ENCODE results near the gene EPS8. TPM values are rescaled to one million over a fixed set of nuclear protein-coding genes. Genes with fewer than 3 reads are reported as not detected.

EPS8 gene
- total RNA-seq, 2 experiments from 2014 or later: 1.5 to 2.0 TPM

GRCh38 chr12:15650399-15651128, 138.6 kb downstream of the EPS8 start:
- ChIA-PET POLR2A (no interaction called here), CTCF (no interaction called here)
- DNase-seq (no peak), ATAC-seq (no peak)
- no peaks in the 10 kb centered on the region for H3K27me3 Mint-ChIP-seq
- intact Hi-C loops (cut with DNase I, micrococcal nuclease): no loop called here
- H3K4me3 Mint-ChIP-seq: no peak overlapping the region
- H3K36me3 Mint-ChIP-seq (ENCODE audit: low read depth): no peaks in the 10 kb centered on the region
- no peaks in the 10 kb centered on the region for H3K4me1 Mint-ChIP-seq
- no peaks in the 10 kb centered on the region for H3K9me3 Mint-ChIP-seq (ENCODE audit: low read depth)
- no peak overlapping the region for H3K27ac Mint-ChIP-seq

GRCh38 chr12:15649347-15649746, 139.8 kb downstream of the EPS8 start:
- H3K36me3 Mint-ChIP-seq (ENCODE audit: low read depth): no peaks in the 10 kb centered on the region

GRCh38 chr12:15648558-15648957, 140.6 kb downstream of the EPS8 start:
- peak; percentile 44 for ATAC-seq
- DNase-seq: no peak
- intact Hi-C loops (cut with DNase I, micrococcal nuclease): no loop called here

More at GRCh38 chr12:15649347-15649746, 139.8 kb downstream of the EPS8 start:
- no peaks in the 10 kb centered on the region for H3K4me1 Mint-ChIP-seq
- no peak overlapping the region for H3K4me3 Mint-ChIP-seq
- ATAC-seq: no peak
- intact Hi-C loops (cut with DNase I, micrococcal nuclease): no loop called here
- no peaks in the 10 kb centered on the region for H3K9me3 Mint-ChIP-seq (ENCODE audit: low read depth)
- ChIA-PET CTCF (no interaction called here), POLR2A (no interaction called here)
- no peaks in the 10 kb centered on the region for H3K27me3 Mint-ChIP-seq
- DNase-seq: no peak
- H3K27ac Mint-ChIP-seq: no peak overlapping the region

GRCh38 chr12:15646581-15646980, 142.6 kb downstream of the EPS8 start:
- Mint-ChIP-seq H3K27me3 (no peaks in the 10 kb centered on the region), H3K36me3 (ENCODE audit: low read depth) (no peaks in the 10 kb centered on the region), H3K9me3 (ENCODE audit: low read depth) (no peaks in the 10 kb centered on the region), H3K4me3 (no peak overlapping the region), H3K27ac (no peak overlapping the region), H3K4me1 (no peaks in the 10 kb centered on the region)
- ChIA-PET POLR2A (no interaction called here), CTCF (no interaction called here)
- intact Hi-C loops (cut with DNase I, micrococcal nuclease): no loop called here
- no peak for DNase-seq
- ATAC-seq: no peak

More at GRCh38 chr12:15648558-15648957, 140.6 kb downstream of the EPS8 start:
- H3K27ac Mint-ChIP-seq: no peak overlapping the region
- POLR2A ChIA-PET: no interaction called here
- H3K9me3 Mint-ChIP-seq (ENCODE audit: low read depth): no peaks in the 10 kb centered on the region
- H3K4me1 Mint-ChIP-seq: no peaks in the 10 kb centered on the region
- CTCF ChIA-PET: interaction anchor here (0.7 kb wide), 2 partner anchors 26 to 64 kb away, joined by 3 read pairs; no protein-coding TSS in a partner anchor
- no peaks in the 10 kb centered on the region for H3K27me3 Mint-ChIP-seq
- H3K36me3 Mint-ChIP-seq (ENCODE audit: low read depth): no peaks in the 10 kb centered on the region
- H3K4me3 Mint-ChIP-seq: no peak overlapping the region

GRCh38 chr12:15644700-15645099, 144.5 kb downstream of the EPS8 start:
- Mint-ChIP-seq H3K36me3 (ENCODE audit: low read depth) (no peaks in the 10 kb centered on the region), H3K4me1 (no peaks in the 10 kb centered on the region), H3K27me3 (no peaks in the 10 kb centered on the region), H3K4me3 (no peak overlapping the region), H3K9me3 (ENCODE audit: low read depth) (no peaks in the 10 kb centered on the region), H3K27ac (no peak overlapping the region)
- DNase-seq: no peak
- intact Hi-C loops (cut with DNase I, micrococcal nuclease): no loop called here
- ChIA-PET CTCF (interaction anchor here (1.7 kb wide), 1 partner anchor 11 kb away, joined by 6 read pairs; no protein-coding TSS in a partner anchor), POLR2A (no interaction called here)
- ATAC-seq: no peak

GRCh38 chr12:15638231-15638630, 151.0 kb downstream of the EPS8 start:
- Mint-ChIP-seq H3K36me3 (ENCODE audit: low read depth) (no peaks in the 10 kb centered on the region), H3K27me3 (peaks cover 1% of the 10 kb centered on the region), H3K27ac (no peak overlapping the region), H3K9me3 (ENCODE audit: low read depth) (no peaks in the 10 kb centered on the region), H3K4me3 (no peak overlapping the region), H3K4me1 (no peaks in the 10 kb centered on the region)
- DNase-seq (no peak), ATAC-seq (no peak)
- intact Hi-C loops (cut with DNase I, micrococcal nuclease): no loop called here
- ChIA-PET POLR2A (no interaction called here), CTCF (interaction anchor here (0.7 kb wide), 1 partner anchor 915 kb away, joined by 3 read pairs; no protein-coding TSS in a partner anchor)

GRCh38 chr12:15636060-15636890, 152.9 kb downstream of the EPS8 start:
- Mint-ChIP-seq H3K9me3 (ENCODE audit: low read depth) (no peaks in the 10 kb centered on the region), H3K36me3 (ENCODE audit: low read depth) (no peaks in the 10 kb centered on the region), H3K4me1 (no peaks in the 10 kb centered on the region), H3K4me3 (no peak overlapping the region), H3K27me3 (peaks cover 1% of the 10 kb centered on the region), H3K27ac (no peak overlapping the region)
- ChIA-PET POLR2A (no interaction called here), CTCF (no interaction called here)
- ATAC-seq (no peak), DNase-seq (no peak)
- intact Hi-C loops (cut with DNase I, micrococcal nuclease): no loop called here

GRCh38 chr12:15634010-15634683, 155.0 kb downstream of the EPS8 start:
- POLR2A ChIA-PET: no interaction called here
- ATAC-seq (no peak), DNase-seq (no peak)
- CTCF ChIA-PET: interaction anchor here (0.7 to 1.7 kb wide), 2 partner anchors 11 to 224 kb away, joined by 3 to 6 read pairs; no protein-coding TSS in a partner anchor
- no peaks in the 10 kb centered on the region for H3K4me1 Mint-ChIP-seq
- no peak overlapping the region for H3K4me3 Mint-ChIP-seq
- intact Hi-C loops (cut with DNase I, micrococcal nuclease): no loop called here
- H3K27me3 Mint-ChIP-seq: no peaks in the 10 kb centered on the region
- H3K27ac Mint-ChIP-seq: no peak overlapping the region
- no peaks in the 10 kb centered on the region for H3K9me3 Mint-ChIP-seq (ENCODE audit: low read depth)
- no peaks in the 10 kb centered on the region for H3K36me3 Mint-ChIP-seq (ENCODE audit: low read depth)

- DNase-seq: no peak
- Mint-ChIP-seq H3K4me3 (no peak overlapping the region), H3K27ac (no peak overlapping the region), H3K36me3 (ENCODE audit: low read depth) (no peaks in the 10 kb centered on the region), H3K27me3 (no peaks in the 10 kb centered on the region), H3K9me3 (ENCODE audit: low read depth) (no peaks in the 10 kb centered on the region), H3K4me1 (no peaks in the 10 kb centered on the region)
- ChIA-PET POLR2A (no interaction called here), CTCF (interaction anchor here (1.7 kb wide), 1 partner anchor 12 kb away, joined by 6 read pairs; no protein-coding TSS in a partner anchor)
- intact Hi-C loops (cut with DNase I, micrococcal nuclease): no loop called here
- no peak for ATAC-seq
Observed at GRCh38 chr12:15633201-15633600, 156.0 kb downstream of the EPS8 start.

GRCh38 chr12:15632708-15633107, 156.5 kb downstream of the EPS8 start:
- Mint-ChIP-seq H3K36me3 (ENCODE audit: low read depth) (no peaks in the 10 kb centered on the region), H3K4me3 (no peak overlapping the region), H3K27me3 (no peaks in the 10 kb centered on the region), H3K27ac (no peak overlapping the region), H3K9me3 (ENCODE audit: low read depth) (no peaks in the 10 kb centered on the region), H3K4me1 (no peaks in the 10 kb centered on the region)
- POLR2A ChIA-PET: no interaction called here
- CTCF ChIA-PET: no interaction called here
- ATAC-seq (no peak), DNase-seq (no peak)
- intact Hi-C loops (cut with DNase I, micrococcal nuclease): no loop called here

- no peak for DNase-seq
Observed at GRCh38 chr12:15631007-15631715, 158.0 kb downstream of the EPS8 start.

More at GRCh38 chr12:15631007-15631715, 158.0 kb downstream of the EPS8 start:
- Mint-ChIP-seq H3K9me3 (ENCODE audit: low read depth) (no peaks in the 10 kb centered on the region), H3K36me3 (ENCODE audit: low read depth) (no peaks in the 10 kb centered on the region), H3K27ac (no peak overlapping the region), H3K4me1 (no peaks in the 10 kb centered on the region), H3K27me3 (no peaks in the 10 kb centered on the region), H3K4me3 (no peak overlapping the region)
- no peak for ATAC-seq
- ChIA-PET CTCF (no interaction called here), POLR2A (no interaction called here)
- intact Hi-C loops (cut with DNase I, micrococcal nuclease): no loop called here
